ENCODE data around the gene GJB2.

- TF ChIP-seq, protein P1, sequence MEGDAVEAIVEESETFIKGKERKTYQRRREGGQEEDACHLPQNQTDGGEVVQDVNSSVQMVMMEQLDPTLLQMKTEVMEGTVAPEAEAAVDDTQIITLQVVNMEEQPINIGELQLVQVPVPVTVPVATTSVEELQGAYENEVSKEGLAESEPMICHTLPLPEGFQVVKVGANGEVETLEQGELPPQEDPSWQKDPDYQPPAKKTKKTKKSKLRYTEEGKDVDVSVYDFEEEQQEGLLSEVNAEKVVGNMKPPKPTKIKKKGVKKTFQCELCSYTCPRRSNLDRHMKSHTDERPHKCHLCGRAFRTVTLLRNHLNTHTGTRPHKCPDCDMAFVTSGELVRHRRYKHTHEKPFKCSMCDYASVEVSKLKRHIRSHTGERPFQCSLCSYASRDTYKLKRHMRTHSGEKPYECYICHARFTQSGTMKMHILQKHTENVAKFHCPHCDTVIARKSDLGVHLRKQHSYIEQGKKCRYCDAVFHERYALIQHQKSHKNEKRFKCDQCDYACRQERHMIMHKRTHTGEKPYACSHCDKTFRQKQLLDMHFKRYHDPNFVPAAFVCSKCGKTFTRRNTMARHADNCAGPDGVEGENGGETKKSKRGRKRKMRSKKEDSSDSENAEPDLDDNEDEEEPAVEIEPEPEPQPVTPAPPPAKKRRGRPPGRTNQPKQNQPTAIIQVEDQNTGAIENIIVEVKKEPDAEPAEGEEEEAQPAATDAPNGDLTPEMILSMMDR (IDR thresholded peaks at IDR 0.05), result no peak
- TF ChIP-seq POLR2A (IDR thresholded peaks at IDR 0.05), result no peak
- no peak for TF ChIP-seq POLR2AphosphoS5 (IDR thresholded peaks at IDR 0.05)
Measured at GRCh38 chr13:20222553-20222952, 29.8 kb upstream of the GJB2 start.

Measured in prostate gland (tissue), 2 donors.